Right lobe of liver (tissue), 4 donors: ENCODE data around the gene FMN1.

Source experiments
- CTCF ChIP-seq, 4 donors: fragments of 200-600 bp in 3 of 4; fragments of 450-650 bp in 1 of 4; IDR thresholded peaks; one replicate each; pipeline versions ENCODE4 v1.5.1 to v1.8.0; 2016 to 2022; ENCODE audit warnings: antibody characterized with exemption in 4 of 4, mild to moderate bottlenecking in 2 of 4
- POLR2A ChIP-seq: fragments of 450-650 bp; IDR thresholded peaks from one replicate; pipeline ENCODE4 v1.6.1; 2017; ENCODE audit warnings: antibody characterized with exemption, mild to moderate bottlenecking
- donor health status: DM: no; HTN: no; CAD: no.
- donor health status: DM: no; HTN: no; CAD: no.
- donor health status: DM: no; HTN: yes; CAD: no.

- TF ChIP-seq POLR2A (no peak), CTCF (IDR thresholded peaks at IDR 0.05) (no peak)
Observed at GRCh38 chr15:33051528-33051927, 143.0 kb downstream of the FMN1 start.
